ENCODE data around the gene ENOX2. TPM values are rescaled to one million over a fixed set of nuclear protein-coding genes. Genes with fewer than 3 reads are reported as not detected.

The ENOX2 gene
- polyA plus RNA-seq, 1 experiment, result 16.8 TPM

DNA sequence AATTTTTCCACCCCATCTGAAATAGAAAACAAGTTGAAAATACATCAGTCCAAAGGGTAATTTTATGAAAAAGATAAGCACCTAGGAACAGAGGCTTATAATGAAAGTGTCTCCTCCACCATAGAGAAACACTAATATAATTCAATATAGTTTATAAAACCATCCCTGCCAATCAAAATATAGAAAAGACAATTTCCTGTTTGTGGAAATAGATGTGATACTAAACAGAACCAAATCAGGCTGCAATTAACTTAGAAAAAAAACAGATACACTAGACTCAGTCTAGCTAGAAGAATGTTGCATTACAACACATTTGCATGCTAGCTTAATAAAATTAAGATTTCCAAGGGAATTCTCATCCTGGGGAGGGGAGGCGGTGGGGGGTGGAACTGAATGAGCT, 68.2 kb downstream of the ENOX2 start:
- Histone ChIP-seq H3K4me3 (ENCODE audit: low read depth, low read length) (no peak overlapping the region), H3K27ac (ENCODE audit: low read depth, low read length) (no peak overlapping the region), H3K27me3 (ENCODE audit: control insufficient read depth, insufficient read depth, low read length) (no peaks in the 10 kb centered on the region), H3K9me3 (ENCODE audit: control insufficient read depth, insufficient read depth, low read length) (no peaks in the 10 kb centered on the region)
- ChIA-PET POLR2A (no interaction called here), CTCF (interaction anchor here (1.0 kb wide), 1 partner anchor 259 kb away, joined by 3 read pairs; no protein-coding TSS in a partner anchor)
- TF ChIP-seq, protein P1, sequence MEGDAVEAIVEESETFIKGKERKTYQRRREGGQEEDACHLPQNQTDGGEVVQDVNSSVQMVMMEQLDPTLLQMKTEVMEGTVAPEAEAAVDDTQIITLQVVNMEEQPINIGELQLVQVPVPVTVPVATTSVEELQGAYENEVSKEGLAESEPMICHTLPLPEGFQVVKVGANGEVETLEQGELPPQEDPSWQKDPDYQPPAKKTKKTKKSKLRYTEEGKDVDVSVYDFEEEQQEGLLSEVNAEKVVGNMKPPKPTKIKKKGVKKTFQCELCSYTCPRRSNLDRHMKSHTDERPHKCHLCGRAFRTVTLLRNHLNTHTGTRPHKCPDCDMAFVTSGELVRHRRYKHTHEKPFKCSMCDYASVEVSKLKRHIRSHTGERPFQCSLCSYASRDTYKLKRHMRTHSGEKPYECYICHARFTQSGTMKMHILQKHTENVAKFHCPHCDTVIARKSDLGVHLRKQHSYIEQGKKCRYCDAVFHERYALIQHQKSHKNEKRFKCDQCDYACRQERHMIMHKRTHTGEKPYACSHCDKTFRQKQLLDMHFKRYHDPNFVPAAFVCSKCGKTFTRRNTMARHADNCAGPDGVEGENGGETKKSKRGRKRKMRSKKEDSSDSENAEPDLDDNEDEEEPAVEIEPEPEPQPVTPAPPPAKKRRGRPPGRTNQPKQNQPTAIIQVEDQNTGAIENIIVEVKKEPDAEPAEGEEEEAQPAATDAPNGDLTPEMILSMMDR (IDR thresholded peaks at IDR 0.05; ENCODE audit: low read depth, low read length), result no peak
- DNase-seq (ENCODE audit: low read depth, low spot score), result no peak

DNA sequence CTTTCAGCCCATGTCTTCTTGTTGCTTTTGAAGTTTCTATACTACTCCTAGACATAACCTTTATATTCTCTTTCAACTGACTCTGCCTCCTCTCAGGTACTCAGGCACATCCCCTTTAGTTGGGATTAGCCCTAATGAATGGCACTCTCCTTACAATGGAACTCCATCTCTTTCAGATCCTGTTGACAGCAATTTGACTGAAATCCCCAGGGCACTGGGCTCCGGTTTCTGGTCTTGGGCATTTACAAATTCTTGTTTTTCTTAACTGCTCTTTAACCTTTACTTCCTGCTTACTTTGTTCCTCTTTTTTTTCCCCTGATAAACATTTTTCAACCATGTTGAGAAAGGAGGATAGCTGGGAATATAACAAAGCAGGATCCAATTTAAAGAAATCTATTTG, 68.9 kb downstream of the ENOX2 start:
- no peaks in the 10 kb centered on the region for H3K9me3 ChIP-seq (ENCODE audit: control insufficient read depth, insufficient read depth, low read length)
- no peak overlapping the region for H3K27ac ChIP-seq (ENCODE audit: low read depth, low read length)
- H3K27me3 ChIP-seq (ENCODE audit: control insufficient read depth, insufficient read depth, low read length), result no peaks in the 10 kb centered on the region
- DNase-seq (ENCODE audit: low read depth, low spot score), result no peak
- TF ChIP-seq, protein P1 (IDR thresholded peaks at IDR 0.05; ENCODE audit: low read depth, low read length), result no peak
- ChIA-PET POLR2A (no interaction called here), CTCF (no interaction called here)
- no peak overlapping the region for H3K4me3 ChIP-seq (ENCODE audit: low read depth, low read length)

DNA sequence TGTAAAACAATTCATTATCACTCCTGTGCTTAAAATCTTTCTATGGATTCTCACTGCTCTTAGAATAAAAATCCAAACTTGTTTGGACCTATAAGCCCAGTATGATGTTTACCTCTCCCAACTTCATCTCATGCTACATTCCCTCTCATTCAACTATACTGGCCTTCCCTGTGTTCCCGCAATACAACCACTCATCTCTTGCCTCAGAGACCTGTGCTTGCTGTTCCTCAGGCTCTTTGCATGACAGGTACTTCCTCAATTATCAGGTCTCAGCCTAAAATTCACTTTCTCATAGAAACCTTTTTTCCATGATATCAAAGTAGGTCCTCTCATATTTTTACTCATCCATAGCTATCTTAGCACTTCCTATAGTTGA, 71.7 kb downstream of the ENOX2 start:
- no peaks in the 10 kb centered on the region for H3K27me3 ChIP-seq (ENCODE audit: control insufficient read depth, insufficient read depth, low read length)
- DNase-seq (ENCODE audit: low read depth, low spot score), result no peak
- TF ChIP-seq, protein P1 (IDR thresholded peaks at IDR 0.05; ENCODE audit: low read depth, low read length), result no peak

DNA sequence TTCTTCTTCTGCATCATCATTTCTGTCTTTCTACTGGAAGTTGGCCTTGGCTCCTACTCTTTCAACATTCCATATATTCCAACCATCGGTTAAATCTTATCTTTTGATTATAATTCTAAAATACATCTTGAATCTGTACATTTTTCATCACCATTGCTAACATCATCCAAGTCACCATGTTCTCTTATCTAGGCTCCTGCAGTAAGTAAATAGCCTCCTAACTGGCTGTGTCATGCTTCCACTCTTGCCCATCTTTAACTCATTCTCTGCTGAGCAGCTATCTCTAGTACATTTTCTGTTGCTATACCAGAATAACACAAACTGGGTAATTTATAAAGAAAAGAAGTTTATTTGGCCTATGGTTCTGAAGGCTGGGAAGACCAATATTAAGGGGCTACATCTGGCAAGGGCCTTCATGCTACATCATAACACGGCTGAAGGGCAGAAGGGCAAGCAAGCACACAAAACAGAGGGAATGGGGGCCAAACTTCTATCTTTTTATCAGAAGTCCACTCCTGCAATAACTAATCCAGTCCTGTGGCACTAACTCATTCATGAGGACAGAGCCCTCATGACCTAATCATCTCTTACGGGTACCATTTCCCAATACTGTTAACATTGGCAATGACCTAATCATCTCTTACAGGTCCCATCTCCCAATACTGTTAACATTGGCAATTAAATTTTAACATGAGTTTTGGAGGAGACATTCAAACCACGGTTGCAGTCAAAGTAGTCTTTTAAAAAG, 72.2 kb downstream of the ENOX2 start:
- ChIA-PET POLR2A (no interaction called here), CTCF (no interaction called here)
- TF ChIP-seq, protein P1 (IDR thresholded peaks at IDR 0.05; ENCODE audit: low read depth, low read length), result no peak

More for the DNA sequence above, 71.7 kb downstream of the ENOX2 start:
- Histone ChIP-seq H3K27ac (ENCODE audit: low read depth, low read length) (no peak overlapping the region), H3K9me3 (ENCODE audit: control insufficient read depth, insufficient read depth, low read length) (no peaks in the 10 kb centered on the region), H3K4me3 (ENCODE audit: low read depth, low read length) (no peak overlapping the region)
- POLR2A ChIA-PET, result no interaction called here
- CTCF ChIA-PET, result no interaction called here

DNA sequence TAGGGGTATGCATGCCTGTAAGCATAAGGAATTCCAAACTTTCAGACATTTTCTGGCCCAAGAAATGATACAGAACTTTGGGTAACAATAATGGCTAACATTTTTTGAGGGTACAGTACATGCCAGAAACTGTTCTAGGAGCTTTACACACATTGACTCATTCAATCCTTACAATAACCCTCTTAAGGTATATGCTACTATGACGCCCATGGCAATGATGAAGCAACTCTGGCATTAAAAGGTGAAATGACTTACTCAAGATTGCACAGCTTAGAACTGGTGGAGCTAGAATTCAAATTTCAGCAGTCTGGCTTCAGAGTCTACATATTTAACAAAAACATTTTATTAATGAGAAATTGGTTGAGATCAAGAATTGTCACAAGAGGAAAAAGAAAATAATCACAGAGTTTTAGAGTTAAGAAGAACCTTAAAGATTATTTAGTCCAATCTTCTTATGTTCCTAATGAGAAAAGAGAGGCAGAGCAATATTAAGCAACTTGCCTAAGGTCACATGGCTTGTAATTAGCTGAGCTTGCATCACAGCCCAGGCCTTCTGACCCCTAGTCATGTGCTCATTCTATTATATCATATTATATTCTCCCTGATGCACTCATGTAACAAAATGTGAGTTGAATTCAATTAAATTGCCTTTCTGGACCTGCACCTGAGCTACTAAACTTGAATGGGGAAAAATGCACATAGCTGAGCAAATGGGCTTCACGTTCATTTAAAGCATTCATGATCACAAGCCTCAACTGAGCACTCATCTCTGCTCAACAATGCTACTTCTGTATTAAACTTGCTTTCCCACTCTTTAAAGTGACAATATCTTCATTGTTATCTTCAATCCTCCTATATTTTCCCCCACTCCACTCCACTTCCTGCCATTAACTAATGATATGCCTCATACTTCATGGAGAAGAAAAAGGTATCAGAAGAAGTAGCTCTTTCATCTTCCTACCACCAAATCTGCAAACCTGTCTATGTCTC, 73.2 kb downstream of the ENOX2 start:
- ChIA-PET POLR2A (no interaction called here), CTCF (no interaction called here)

More for the DNA sequence above, 72.2 kb downstream of the ENOX2 start:
- Histone ChIP-seq H3K27me3 (ENCODE audit: control insufficient read depth, insufficient read depth, low read length) (no peaks in the 10 kb centered on the region), H3K4me3 (ENCODE audit: low read depth, low read length) (no peak overlapping the region), H3K27ac (ENCODE audit: low read depth, low read length) (no peak overlapping the region), H3K9me3 (ENCODE audit: control insufficient read depth, insufficient read depth, low read length) (no peaks in the 10 kb centered on the region)
- DNase-seq (ENCODE audit: low read depth, low spot score), result no peak

More for the DNA sequence above, 73.2 kb downstream of the ENOX2 start:
- no peaks in the 10 kb centered on the region for H3K9me3 ChIP-seq (ENCODE audit: control insufficient read depth, insufficient read depth, low read length)
- no peak for DNase-seq (ENCODE audit: low read depth, low spot score)
- no peaks in the 10 kb centered on the region for H3K27me3 ChIP-seq (ENCODE audit: control insufficient read depth, insufficient read depth, low read length)
- H3K27ac ChIP-seq (ENCODE audit: low read depth, low read length), result no peak overlapping the region
- TF ChIP-seq, protein P1 (IDR thresholded peaks at IDR 0.05; ENCODE audit: low read depth, low read length), result no peak
- H3K4me3 ChIP-seq (ENCODE audit: low read depth, low read length), result no peak overlapping the region

Measured in AG04450 (cell line).